ENCODE measurements around the gene TSN. TPM values are rescaled to one million over a fixed set of nuclear protein-coding genes. Genes with fewer than 3 reads are reported as not detected.

Gene TSN
- polyA plus RNA-seq, 1 donor from 2014 or later = 171 TPM

DNA sequence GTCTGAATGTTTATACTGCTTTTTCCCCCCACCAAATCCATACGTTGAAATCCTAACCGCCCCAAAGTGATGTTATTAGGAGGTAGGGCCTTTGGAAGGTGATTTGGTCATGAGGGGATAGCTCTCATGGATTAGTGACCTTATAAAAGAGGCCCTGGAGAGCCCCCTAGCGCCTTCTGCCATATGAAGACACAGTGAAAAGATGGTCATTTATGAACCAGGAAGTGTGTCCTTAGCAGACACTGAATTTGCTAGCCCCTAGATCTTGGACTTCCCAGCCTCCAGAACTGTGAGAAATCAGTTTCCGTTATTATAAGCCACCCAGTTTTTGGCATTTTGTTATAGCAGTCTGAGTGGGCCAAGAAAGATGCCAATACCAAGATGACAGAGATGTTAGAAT lies 7.2 kb upstream of the TSN start:
- no peaks in the 10 kb centered on the region for H3F3A ChIP-seq (ENCODE audit: insufficient read depth, low read length, poor library complexity, severe bottlenecking)
- TF ChIP-seq TAF1 (IDR thresholded peaks at IDR 0.05; ENCODE audit: low read depth) (no peak), EZH2 (IDR thresholded peaks at IDR 0.05; ENCODE audit: borderline replicate concordance, insufficient read depth, low read length, poor library complexity, severe bottlenecking) (no peak), REST (IDR thresholded peaks at IDR 0.05; ENCODE audit: borderline replicate concordance) (no peak), SMC3 (conservative IDR thresholded peaks at IDR 0.05; ENCODE audit: poor library complexity) (no peak), CTCF (IDR thresholded peaks at IDR 0.05; ENCODE audit: poor library complexity, severe bottlenecking) (peak; percentile 13)
- no peaks in the 10 kb centered on the region for H3K27me3 ChIP-seq (ENCODE audit: insufficient read depth, low read depth, low read length)
- H3K79me2 ChIP-seq (replicated peaks; ENCODE audit: insufficient read depth, low read length) = no peaks in the 10 kb centered on the region
- H3K9ac ChIP-seq (ENCODE audit: low read length) = no peak overlapping the region
- no peak overlapping the region for H3K4me2 ChIP-seq (ENCODE audit: low read length)
- H3K36me3 ChIP-seq (ENCODE audit: insufficient read depth, low read length) = no peaks in the 10 kb centered on the region
- no peak overlapping the region for H3K27ac ChIP-seq (ENCODE audit: low read length)
- no peak overlapping the region for H3K4me3 ChIP-seq (ENCODE audit: low read length)
- H4K20me1 ChIP-seq (ENCODE audit: insufficient read depth) = no peaks in the 10 kb centered on the region
- H3K9me3 ChIP-seq (ENCODE audit: low read length) = no peaks in the 10 kb centered on the region
- no peak overlapping the region for H2AFZ ChIP-seq (ENCODE audit: low read depth, low read length)
- no peaks in the 10 kb centered on the region for H3K9me2 ChIP-seq (ENCODE audit: insufficient read depth, low read length)

GRCh38 chr2:121754851-121755236 lies 607 bp upstream of the TSN start:
- no peaks in the 10 kb centered on the region for H4K20me1 ChIP-seq (ENCODE audit: insufficient read depth)
- no peaks in the 10 kb centered on the region for H3K9me3 ChIP-seq (ENCODE audit: low read length)
- H3K4me2 ChIP-seq (ENCODE audit: low read length) = peak overlapping the region; percentile 77
- peaks cover 32% of the 10 kb centered on the region for H3K79me2 ChIP-seq (replicated peaks; ENCODE audit: insufficient read depth, low read length)
- peak overlapping the region; percentile 85 for H3K9ac ChIP-seq (ENCODE audit: low read length)
- H3K27me3 ChIP-seq (ENCODE audit: insufficient read depth, low read depth, low read length) = no peaks in the 10 kb centered on the region
- H3K4me3 ChIP-seq (ENCODE audit: low read length) = peak overlapping the region; percentile 90
- no peaks in the 10 kb centered on the region for H3F3A ChIP-seq (ENCODE audit: insufficient read depth, low read length, poor library complexity, severe bottlenecking)
- H3K9me2 ChIP-seq (ENCODE audit: insufficient read depth, low read length) = no peaks in the 10 kb centered on the region
- peak overlapping the region; percentile 80 for H3K27ac ChIP-seq (ENCODE audit: low read length)
- TF ChIP-seq CTCF (IDR thresholded peaks at IDR 0.05; ENCODE audit: poor library complexity, severe bottlenecking) (no peak), TAF1 (IDR thresholded peaks at IDR 0.05; ENCODE audit: low read depth) (no peak), MXI1 (conservative IDR thresholded peaks at IDR 0.05; ENCODE audit: poor library complexity, severe bottlenecking) (no peak), POLR2AphosphoS5 (IDR thresholded peaks at IDR 0.05) (no peak), EZH2 (IDR thresholded peaks at IDR 0.05; ENCODE audit: borderline replicate concordance, insufficient read depth, low read length, poor library complexity, severe bottlenecking) (no peak), SMC3 (conservative IDR thresholded peaks at IDR 0.05; ENCODE audit: poor library complexity) (no peak), RAD21 (conservative IDR thresholded peaks at IDR 0.05) (no peak), EP300 (conservative IDR thresholded peaks at IDR 0.05; ENCODE audit: poor library complexity, severe bottlenecking) (no peak), REST (IDR thresholded peaks at IDR 0.05; ENCODE audit: borderline replicate concordance) (no peak)
- no peaks in the 10 kb centered on the region for H3K36me3 ChIP-seq (ENCODE audit: insufficient read depth, low read length)
- H2AFZ ChIP-seq (ENCODE audit: low read depth, low read length) = peak overlapping the region; percentile 81
